Large intestine (tissue), 3 donors: Measurements from ENCODE around the gene CHRND. TPM values are rescaled to one million over a fixed set of nuclear protein-coding genes. Genes with fewer than 3 reads are reported as not detected.

Experiments
- DNase-seq, 2 donors: peaks; one replicate each; pipeline versions ENCODE4 v3.0.0 to v3.0.0-alpha.2; 2013
- H3K27ac ChIP-seq: one replicate; pipeline ENCODE4 v1.5.1; 2013; ENCODE audit warnings: low read length
- H3K27me3 ChIP-seq: 2 replicates; pipeline ENCODE4 v1.6.1; 2013; ENCODE audit warnings: low read length; ENCODE audit not compliant: control insufficient read depth, insufficient read depth
- H3K36me3 ChIP-seq: 2 replicates; pipeline ENCODE4 v1.6.1; 2013; ENCODE audit warnings: low read length; ENCODE audit not compliant: control insufficient read depth, insufficient read depth
- H3K4me1 ChIP-seq: one replicate; pipeline ENCODE4 v1.6.1; 2013; ENCODE audit warnings: low read length; ENCODE audit not compliant: control insufficient read depth, insufficient read depth
- H3K4me3 ChIP-seq: one replicate; pipeline ENCODE4 v1.5.1; 2013; ENCODE audit warnings: low read length
- H3K9me3 ChIP-seq: one replicate; pipeline ENCODE4 v1.6.1; 2013; ENCODE audit warnings: mild to moderate bottlenecking, low read depth, low read length, moderate library complexity; ENCODE audit not compliant: control insufficient read depth
- WGBS: methylation state at CpG from one replicate; pipeline ENCODE4 v1.1.5; 2013; ENCODE audit warnings: low lambda C conversion rate; ENCODE audit not compliant: insufficient coverage; 5-methylcytosine and 5-hydroxymethylcytosine counted together
- polyA plus RNA-seq: library from polyadenylated mRNA; unstranded; fragments of 120-200 nt; gene quantifications from one replicate; pipeline ENCODE4 v1.2.1, GENCODE V29; 2013

CHRND gene
- polyA plus RNA-seq, 1 donor = 0.27 TPM

DNA sequence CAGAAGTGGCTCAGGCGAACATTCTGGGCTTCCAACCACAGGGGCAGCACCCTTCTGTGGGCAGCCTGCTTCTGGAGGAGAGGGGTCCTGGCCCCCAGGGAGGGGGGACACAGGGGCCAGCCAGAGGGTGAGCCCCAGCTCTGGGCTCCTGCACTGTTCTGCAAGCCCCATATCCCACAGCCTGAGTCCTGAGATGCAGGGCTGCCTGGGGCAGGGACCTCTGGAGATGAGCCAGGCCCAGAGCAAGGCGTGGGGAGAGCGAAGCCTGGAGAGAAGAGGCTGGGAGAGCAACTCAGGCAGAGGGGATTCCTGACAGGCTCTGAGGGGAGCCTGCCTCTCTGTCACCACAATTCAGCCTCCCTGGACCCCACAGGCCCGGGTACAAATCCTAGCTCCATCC is 19.3 kb upstream of the CHRND start:
- DNase-seq = no peak
- H3K4me1 ChIP-seq = peaks cover 8% of the 10 kb centered on the region
- no peak overlapping the region for H3K4me3 ChIP-seq
- no peaks in the 10 kb centered on the region for H3K36me3 ChIP-seq
- H3K27ac ChIP-seq = no peak overlapping the region
- H3K9me3 ChIP-seq = no peaks in the 10 kb centered on the region
- H3K27me3 ChIP-seq = peaks cover 45% of the 10 kb centered on the region
- WGBS = no CpG with 5 or more reads among the region's 4 CpGs

GRCh38 chr2:232508251-232508650 is 17.7 kb upstream of the CHRND start:
- no CpG with 5 or more reads among the region's 7 CpGs for WGBS
- Histone ChIP-seq H3K27me3 (peaks cover 33% of the 10 kb centered on the region), H3K4me1 (peaks cover 10% of the 10 kb centered on the region), H3K9me3 (no peaks in the 10 kb centered on the region), H3K4me3 (no peak overlapping the region), H3K36me3 (no peaks in the 10 kb centered on the region), H3K27ac (no peak overlapping the region)
- DNase-seq = no peak

- Histone ChIP-seq H3K36me3 (no peaks in the 10 kb centered on the region), H3K4me1 (peaks cover 27% of the 10 kb centered on the region), H3K27ac (no peak overlapping the region), H3K27me3 (peaks cover 4% of the 10 kb centered on the region), H3K9me3 (no peaks in the 10 kb centered on the region), H3K4me3 (no peak overlapping the region)
- WGBS = 67% methylated on average over 1 of the region's 11 CpGs
- no peak for DNase-seq
Observed at GRCh38 chr2:232511336-232511890, 14.5 kb upstream of the CHRND start.

DNA sequence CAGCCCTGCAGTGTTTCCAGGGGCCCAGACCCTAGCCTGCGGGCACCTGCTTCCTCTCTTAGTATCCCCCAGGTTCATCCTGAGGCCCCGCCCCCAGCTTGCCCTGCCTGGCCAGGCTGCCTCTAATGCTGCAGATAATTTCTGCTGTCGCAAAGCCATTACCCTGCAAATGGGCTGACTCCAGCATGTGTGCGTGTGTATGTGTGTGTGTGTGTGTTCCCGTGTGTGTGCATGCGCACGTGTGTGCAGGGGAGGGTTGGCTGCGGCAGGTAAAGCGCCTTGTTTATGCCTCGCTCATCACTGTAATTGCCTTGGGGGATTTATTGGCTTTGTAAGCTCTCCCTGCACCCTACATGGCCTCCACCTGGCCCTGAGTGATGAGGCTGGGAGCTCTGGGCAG is 13.4 kb upstream of the CHRND start:
- peaks cover 34% of the 10 kb centered on the region for H3K4me1 ChIP-seq
- H3K27me3 ChIP-seq = no peaks in the 10 kb centered on the region
- no peaks in the 10 kb centered on the region for H3K9me3 ChIP-seq
- no peak overlapping the region for H3K27ac ChIP-seq
- peak; percentile 74 to 77 for DNase-seq
- no peak overlapping the region for H3K4me3 ChIP-seq
- no CpG with 5 or more reads among the region's 10 CpGs for WGBS
- no peaks in the 10 kb centered on the region for H3K36me3 ChIP-seq

- H3K36me3 ChIP-seq = no peaks in the 10 kb centered on the region
- H3K9me3 ChIP-seq = no peaks in the 10 kb centered on the region
- peak in 1 of 2 donors; percentile 58 for DNase-seq
- peak overlapping the region; percentile 15 for H3K27ac ChIP-seq
- WGBS = 83% methylated on average over 1 of the region's 5 CpGs
- no peak overlapping the region for H3K4me3 ChIP-seq
- peaks cover 34% of the 10 kb centered on the region for H3K4me1 ChIP-seq
- H3K27me3 ChIP-seq = no peaks in the 10 kb centered on the region
Observed at GRCh38 chr2:232513353-232513752, 12.6 kb upstream of the CHRND start.

DNA sequence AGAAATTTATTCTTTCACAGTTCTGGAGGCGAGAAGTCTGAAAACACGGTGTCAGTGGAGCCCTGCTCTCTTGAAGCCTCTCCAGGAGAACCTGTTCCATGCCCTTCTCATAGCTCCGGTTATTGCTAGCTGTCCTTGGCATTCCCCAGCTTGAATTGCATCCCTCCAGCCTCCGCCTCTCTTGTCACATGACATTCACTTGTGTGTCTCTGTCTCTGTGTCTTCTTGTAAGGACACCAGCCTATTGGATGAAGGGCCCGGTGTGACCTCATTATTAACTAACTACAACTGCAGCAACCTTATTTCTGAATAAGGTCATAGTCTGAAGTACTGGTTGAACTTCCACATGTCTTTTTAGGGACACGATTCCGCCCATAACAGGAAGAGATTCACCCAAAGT is 10.3 kb upstream of the CHRND start:
- Histone ChIP-seq H3K27me3 (no peaks in the 10 kb centered on the region), H3K27ac (peak overlapping the region; percentile 97), H3K4me3 (no peak overlapping the region), H3K4me1 (peaks cover 34% of the 10 kb centered on the region), H3K36me3 (no peaks in the 10 kb centered on the region), H3K9me3 (no peaks in the 10 kb centered on the region)
- peak; percentile 92 to 95 for DNase-seq
- WGBS = 63% methylated on average over 2 of the region's 7 CpGs

DNA sequence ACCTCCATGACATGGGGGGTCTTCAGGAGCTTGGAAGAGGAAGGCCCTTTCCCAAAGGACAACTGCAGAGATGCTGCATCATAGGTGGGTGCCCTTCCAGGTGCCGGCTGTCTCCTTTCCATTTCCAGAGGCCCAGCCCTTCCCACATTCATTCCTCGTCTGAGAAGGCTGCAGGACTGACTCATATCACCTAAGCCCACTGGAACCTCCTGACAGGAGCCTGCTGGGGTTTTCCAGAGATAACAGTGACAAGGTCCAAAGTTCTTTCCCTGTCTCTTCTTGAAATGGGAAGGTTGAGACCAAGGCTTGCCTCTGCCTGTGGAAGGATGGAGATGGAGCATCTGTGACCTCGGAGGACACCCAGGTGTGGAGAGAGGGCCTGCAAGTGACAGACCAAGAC is 9.4 kb upstream of the CHRND start:
- 100% methylated on average over 1 of the region's 3 CpGs for WGBS
- Histone ChIP-seq H3K36me3 (no peaks in the 10 kb centered on the region), H3K4me3 (no peak overlapping the region), H3K4me1 (peaks cover 34% of the 10 kb centered on the region), H3K9me3 (no peaks in the 10 kb centered on the region), H3K27ac (peak overlapping the region; percentile 97), H3K27me3 (peaks cover 9% of the 10 kb centered on the region)
- peak; percentile 90 to 93 for DNase-seq

DNA sequence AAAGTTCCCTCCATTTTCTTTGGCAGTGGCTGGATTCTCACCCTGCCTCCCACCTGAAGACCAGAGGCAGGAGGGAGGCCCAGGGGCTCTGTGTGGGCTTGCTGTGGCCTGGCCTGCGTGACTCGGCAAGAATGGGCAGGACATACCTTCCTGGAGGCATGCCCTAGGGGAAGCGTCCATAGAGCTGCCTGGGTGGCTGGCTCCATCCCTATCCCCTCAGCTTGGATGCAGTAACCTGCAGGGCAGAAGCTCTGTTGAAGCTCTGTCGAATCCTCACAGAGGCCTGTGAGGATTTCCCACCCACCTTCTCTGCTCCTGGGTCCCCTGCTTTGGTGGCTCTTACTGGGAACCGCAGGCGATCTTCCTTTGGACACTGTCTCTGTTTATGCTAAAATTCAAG is 7.1 kb upstream of the CHRND start:
- Histone ChIP-seq H3K36me3 (no peaks in the 10 kb centered on the region), H3K27me3 (peaks cover 28% of the 10 kb centered on the region), H3K4me1 (peaks cover 31% of the 10 kb centered on the region), H3K4me3 (no peak overlapping the region), H3K27ac (no peak overlapping the region), H3K9me3 (peaks cover 8% of the 10 kb centered on the region)
- no peak for DNase-seq
- no CpG with 5 or more reads among the region's 6 CpGs for WGBS

- DNase-seq = no peak
- Histone ChIP-seq H3K27ac (no peak within 1 kb of the TSS), H3K4me3 (no peak within 1 kb of the TSS), H3K9me3 (peaks cover 12% of the 10 kb centered on the region), H3K4me1 (peaks cover 28% of the 10 kb centered on the region), H3K36me3 (no peaks in the 10 kb centered on the region), H3K27me3 (peaks cover 37% of the 10 kb centered on the region)
- no CpG with 5 or more reads among the region's 19 CpGs for WGBS
Observed at GRCh38 chr2:232519581-232520438, 6.2 kb upstream of the CHRND start, which contains the start of gene PRSS56. TSS of gene PRSS56 (plus strand) at chr2:232520388. CDS start at chr2:232520599, 211 bp downstream.

DNA sequence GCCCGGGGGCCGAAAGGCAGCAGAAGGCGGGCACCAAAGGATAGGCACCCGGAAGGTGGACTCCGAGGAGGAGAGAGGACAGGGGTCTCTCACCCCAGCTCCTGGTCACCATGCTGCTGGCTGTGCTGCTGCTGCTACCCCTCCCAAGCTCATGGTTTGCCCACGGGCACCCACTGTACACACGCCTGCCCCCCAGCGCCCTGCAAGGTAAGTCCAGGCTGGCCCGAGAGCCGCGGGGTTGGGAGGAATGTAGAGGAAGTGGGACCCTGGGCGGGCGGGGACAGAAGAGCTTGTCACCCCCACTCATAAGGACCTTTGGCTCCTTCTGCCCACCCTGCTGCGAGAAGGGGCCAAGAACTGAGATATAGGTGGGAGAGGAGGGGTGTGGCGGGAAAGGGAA is 5.5 kb upstream of the CHRND start:
- no peaks in the 10 kb centered on the region for H3K36me3 ChIP-seq
- H3K27me3 ChIP-seq = peaks cover 44% of the 10 kb centered on the region
- H3K27ac ChIP-seq = no peak overlapping the region
- no peak overlapping the region for H3K4me3 ChIP-seq
- peaks cover 21% of the 10 kb centered on the region for H3K4me1 ChIP-seq
- peaks cover 12% of the 10 kb centered on the region for H3K9me3 ChIP-seq
- WGBS = no CpG with 5 or more reads among the region's 15 CpGs
- DNase-seq = no peak
